ENCODE measurements around the gene SNAI1. TPM values are rescaled to one million over a fixed set of nuclear protein-coding genes. Genes with fewer than 3 reads are reported as not detected.
A peak's percentile ranks its signal among the peaks of the same experiment; 100 is the strongest.

SNAI1 gene
- total RNA-seq, 4 donors from 2014 or later: 8.2 to 14.1 (median 9.9) TPM

DNA sequence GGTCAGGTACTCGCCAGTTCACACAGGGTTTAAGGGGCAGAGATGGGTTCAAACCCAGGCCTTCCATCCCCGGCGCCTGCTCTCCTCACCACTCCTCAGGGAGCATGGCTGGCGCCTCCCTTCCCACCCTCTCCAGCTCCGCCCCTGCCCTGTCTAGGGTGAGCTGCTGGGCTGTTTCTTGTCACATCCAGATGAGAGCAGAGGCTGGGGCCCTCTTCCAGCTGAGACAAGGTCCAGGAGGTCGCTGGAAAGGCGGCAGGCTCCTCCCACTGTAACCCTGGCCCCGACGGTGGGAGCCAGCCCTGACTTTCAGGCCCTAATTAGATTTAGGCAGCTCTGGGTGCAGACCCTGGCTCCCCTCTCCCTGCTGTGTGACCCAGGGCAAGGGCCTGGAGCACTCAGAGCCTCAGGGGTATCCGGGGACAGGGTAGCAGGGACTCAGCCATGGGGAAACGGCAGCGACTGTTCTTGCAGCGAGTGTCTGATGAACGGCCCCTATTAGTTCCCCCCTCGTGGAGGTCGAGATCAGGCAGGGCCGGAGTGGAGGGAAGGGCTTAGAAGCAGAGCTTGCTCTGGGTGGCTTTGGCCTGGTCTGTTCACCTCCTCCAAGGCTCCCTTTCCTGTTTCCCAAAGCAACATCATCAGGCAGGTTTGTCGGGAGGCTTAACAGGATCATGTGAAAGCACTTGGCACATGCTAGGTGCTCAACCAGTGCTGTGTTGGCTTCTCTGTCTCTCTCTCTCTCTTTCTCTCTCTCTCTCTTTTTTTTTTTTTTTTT lies 33.4 kb downstream of the SNAI1 start:
- intact Hi-C loops (cut with DNase I): no loop called here
- DNase-seq: no peak
- Histone ChIP-seq H3K27ac (peak overlapping the region in 1 of 3 donors; percentile 36), H3K36me3 (no peaks in the 10 kb centered on the region), H3K9me3 (no peaks in the 10 kb centered on the region), H3K4me1 (peaks cover 0 to 8% of the 10 kb centered on the region in 2 donors), H3K27me3 (no peaks in the 10 kb centered on the region), H3K4me3 (replicated peaks in 1 of 3) (no peak overlapping the region)
- 57 to 63% methylated on average over 5 to 9 of the region's 18 CpGs for WGBS, 2 donors
- no peak for TF ChIP-seq POLR2A (IDR thresholded peaks at IDR 0.05)
- TF ChIP-seq, protein P1, sequence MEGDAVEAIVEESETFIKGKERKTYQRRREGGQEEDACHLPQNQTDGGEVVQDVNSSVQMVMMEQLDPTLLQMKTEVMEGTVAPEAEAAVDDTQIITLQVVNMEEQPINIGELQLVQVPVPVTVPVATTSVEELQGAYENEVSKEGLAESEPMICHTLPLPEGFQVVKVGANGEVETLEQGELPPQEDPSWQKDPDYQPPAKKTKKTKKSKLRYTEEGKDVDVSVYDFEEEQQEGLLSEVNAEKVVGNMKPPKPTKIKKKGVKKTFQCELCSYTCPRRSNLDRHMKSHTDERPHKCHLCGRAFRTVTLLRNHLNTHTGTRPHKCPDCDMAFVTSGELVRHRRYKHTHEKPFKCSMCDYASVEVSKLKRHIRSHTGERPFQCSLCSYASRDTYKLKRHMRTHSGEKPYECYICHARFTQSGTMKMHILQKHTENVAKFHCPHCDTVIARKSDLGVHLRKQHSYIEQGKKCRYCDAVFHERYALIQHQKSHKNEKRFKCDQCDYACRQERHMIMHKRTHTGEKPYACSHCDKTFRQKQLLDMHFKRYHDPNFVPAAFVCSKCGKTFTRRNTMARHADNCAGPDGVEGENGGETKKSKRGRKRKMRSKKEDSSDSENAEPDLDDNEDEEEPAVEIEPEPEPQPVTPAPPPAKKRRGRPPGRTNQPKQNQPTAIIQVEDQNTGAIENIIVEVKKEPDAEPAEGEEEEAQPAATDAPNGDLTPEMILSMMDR (IDR thresholded peaks at IDR 0.05): no peak

DNA sequence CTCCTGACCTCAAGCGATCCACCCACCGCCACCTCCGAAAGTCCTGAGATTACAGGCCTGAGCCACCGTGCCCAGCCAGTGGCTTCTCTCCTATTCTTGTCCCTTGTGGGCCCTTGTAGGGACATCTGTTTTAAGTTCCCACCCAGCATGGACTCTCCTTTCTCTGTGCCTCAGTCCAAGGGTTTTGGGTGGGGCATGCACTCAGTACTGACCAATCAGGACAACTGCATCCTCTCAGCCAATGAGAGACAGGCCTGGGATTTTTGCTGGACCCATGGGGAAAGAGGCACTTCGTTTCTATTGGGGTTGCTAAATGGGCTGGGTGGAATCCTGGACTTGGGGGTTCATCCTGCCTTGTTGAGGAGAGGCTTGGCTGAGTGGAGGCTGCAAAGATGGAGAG lies 34.4 kb downstream of the SNAI1 start:
- H3K4me3 ChIP-seq (replicated peaks in 1 of 3): no peak overlapping the region
- no peak overlapping the region for H3K27ac ChIP-seq
- DNase-seq: no peak
- no peaks in the 10 kb centered on the region for H3K36me3 ChIP-seq
- intact Hi-C loops (cut with DNase I): no loop called here
- TF ChIP-seq, protein P1 (IDR thresholded peaks at IDR 0.05): no peak
- no peak for TF ChIP-seq POLR2A (IDR thresholded peaks at IDR 0.05)
- H3K27me3 ChIP-seq: no peaks in the 10 kb centered on the region
- 76 to 89% methylated on average over 5 of the region's 5 CpGs for WGBS, 2 donors
- peaks cover 0 to 8% of the 10 kb centered on the region in 2 donors for H3K4me1 ChIP-seq
- no peaks in the 10 kb centered on the region for H3K9me3 ChIP-seq

DNA sequence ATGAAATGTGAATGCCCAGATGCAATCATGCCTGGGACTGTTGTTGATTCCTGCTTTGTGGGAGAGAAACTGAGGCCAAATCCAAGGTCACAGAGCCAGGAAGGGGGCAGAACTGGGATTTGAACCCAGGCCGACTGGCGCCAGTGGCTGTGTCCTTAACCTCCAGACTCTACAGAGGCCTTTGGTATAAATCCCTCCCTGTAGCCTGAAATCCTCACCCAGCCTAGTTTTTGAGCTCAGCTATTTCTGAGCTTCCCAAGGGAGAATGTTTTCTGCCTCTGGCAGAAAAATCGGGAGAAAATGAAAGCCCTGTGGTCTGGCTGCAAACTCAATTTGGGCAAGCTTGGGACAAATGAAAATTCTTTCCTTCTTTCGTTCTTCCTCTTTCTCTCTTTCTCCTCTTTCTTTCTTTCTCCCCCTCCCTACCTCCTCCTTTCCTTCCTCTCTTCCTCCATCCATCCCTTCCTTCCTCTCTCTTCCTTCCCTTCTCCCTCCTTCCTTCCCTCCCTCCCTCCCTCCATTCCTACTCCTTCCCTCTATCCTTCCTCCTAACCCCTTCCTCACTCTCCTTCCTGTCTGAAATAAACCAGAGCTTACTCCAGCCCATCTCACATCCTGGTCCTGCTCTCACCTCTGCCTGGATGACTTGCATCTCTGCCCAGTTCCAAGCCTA lies 34.9 kb downstream of the SNAI1 start:
- peaks cover 0 to 8% of the 10 kb centered on the region in 2 donors for H3K4me1 ChIP-seq
- no peaks in the 10 kb centered on the region for H3K36me3 ChIP-seq
- intact Hi-C loops (cut with DNase I): no loop called here
- H3K4me3 ChIP-seq (replicated peaks in 1 of 3): no peak overlapping the region
- DNase-seq: no peak
- H3K9me3 ChIP-seq: no peaks in the 10 kb centered on the region
- no peaks in the 10 kb centered on the region for H3K27me3 ChIP-seq
- TF ChIP-seq, protein P1 (IDR thresholded peaks at IDR 0.05): no peak
- no peak for TF ChIP-seq POLR2A (IDR thresholded peaks at IDR 0.05)
- no peak overlapping the region for H3K27ac ChIP-seq
- 66 to 78% methylated on average over 4 of the region's 4 CpGs for WGBS, 2 donors

DNA sequence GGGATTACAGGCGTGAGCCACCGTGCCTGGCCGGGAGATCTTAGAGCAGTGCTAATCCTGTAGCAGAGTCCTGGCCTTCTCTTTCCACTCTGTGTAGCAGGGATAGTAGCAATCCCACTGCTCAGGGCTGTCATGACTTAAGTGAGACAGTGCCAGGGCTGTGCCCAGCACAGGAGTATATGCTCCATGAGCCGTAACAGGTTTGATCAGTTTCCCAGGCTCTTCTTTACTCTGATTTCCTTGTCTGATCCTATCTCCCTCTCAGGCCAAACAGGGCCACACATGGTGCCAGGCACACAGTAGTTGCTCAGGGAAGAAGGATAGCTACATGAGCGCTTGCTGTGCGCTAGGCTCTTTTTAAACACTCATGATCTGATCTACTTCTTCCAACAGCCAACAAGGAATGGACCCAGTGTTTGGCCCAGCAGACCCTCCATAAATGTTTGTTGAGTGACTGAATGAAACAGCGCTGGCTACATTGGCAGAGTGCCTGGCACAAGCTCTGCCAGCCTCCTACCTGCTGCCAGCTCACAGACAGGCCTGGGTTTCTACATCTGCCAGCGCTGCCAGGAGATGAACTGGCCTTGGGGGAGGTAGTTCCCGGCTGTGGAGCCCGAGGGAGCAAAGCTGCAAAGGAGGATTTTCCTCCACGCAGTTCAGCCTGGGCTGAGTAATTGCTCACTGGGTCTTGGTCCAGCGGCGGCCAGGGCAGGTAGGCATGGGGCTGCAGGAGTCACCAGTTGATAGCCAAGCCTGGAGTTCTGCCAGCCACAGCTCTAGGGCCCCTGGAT lies 36.9 kb downstream of the SNAI1 start:
- H3K4me1 ChIP-seq: peaks cover 0 to 8% of the 10 kb centered on the region in 2 donors

More for the DNA sequence above, 36.9 kb downstream of the SNAI1 start:
- TF ChIP-seq POLR2A (IDR thresholded peaks at IDR 0.05): no peak
- TF ChIP-seq, protein P1 (IDR thresholded peaks at IDR 0.05): no peak
- no peaks in the 10 kb centered on the region for H3K36me3 ChIP-seq
- intact Hi-C loops (cut with DNase I): no loop called here
- peak in 1 of 2 donors; percentile 43 for DNase-seq
- no peaks in the 10 kb centered on the region for H3K27me3 ChIP-seq
- H3K4me3 ChIP-seq (replicated peaks in 1 of 3): no peak overlapping the region
- WGBS, 2 donors: 89 to 95% methylated on average over 11 of the region's 13 CpGs
- H3K27ac ChIP-seq: no peak overlapping the region
- no peaks in the 10 kb centered on the region for H3K9me3 ChIP-seq
